Astrocyte (in vitro differentiated cells and primary cell): ENCODE measurements around the gene DOK5. TPM values are rescaled to one million over a fixed set of nuclear protein-coding genes. Genes with fewer than 3 reads are reported as not detected.

Experiments
- DNase-seq: peaks from one replicate; pipeline ENCODE4 v3.0.0-alpha.2; 2010; ENCODE audit warnings: low read depth
- FAIRE-seq: peaks from 2 replicates; lab custom pipeline; 2011; peaks lifted over from hg19 to GRCh38; lab: Jason Lieb, UNC
- H2AFZ ChIP-seq: 2 replicates; pipeline ENCODE4 v1.6.0; 2012; ENCODE audit warnings: low read depth, low read length, inconsistent platforms
- H3K27ac ChIP-seq: 2 replicates; pipeline ENCODE4 v1.5.1; 2011; ENCODE audit warnings: low read depth, low read length, inconsistent platforms
- H3K27me3 ChIP-seq: 2 replicates; pipeline ENCODE4 v1.6.0; 2011; ENCODE audit warnings: low read length, inconsistent platforms; ENCODE audit not compliant: insufficient read depth
- H3K36me3 ChIP-seq: 2 replicates; pipeline ENCODE4 v1.5.1; 2011; ENCODE audit warnings: low read length, inconsistent platforms; ENCODE audit not compliant: insufficient read depth
- H3K4me1 ChIP-seq: 2 replicates; pipeline ENCODE4 v1.5.1; 2011; ENCODE audit warnings: low read length, inconsistent platforms; ENCODE audit not compliant: insufficient read depth
- H3K4me2 ChIP-seq: 2 replicates; pipeline ENCODE4 v1.6.0; 2012; ENCODE audit warnings: low read length, inconsistent platforms
- H3K4me3 ChIP-seq: 2 replicates; pipeline ENCODE4 v1.5.1; 2011; ENCODE audit warnings: low read depth, mild to moderate bottlenecking, low read length, inconsistent platforms; ENCODE audit not compliant: insufficient read depth
- H3K79me2 ChIP-seq: 2 replicates; pipeline ENCODE4 v1.6.0; 2012; ENCODE audit warnings: mild to moderate bottlenecking, low read length, inconsistent platforms; ENCODE audit not compliant: insufficient read depth
- H3K9ac ChIP-seq: 2 replicates; pipeline ENCODE4 v1.6.0; 2012; ENCODE audit warnings: mild to moderate bottlenecking, low read length, inconsistent platforms
- H3K9me3 ChIP-seq: 2 replicates; pipeline ENCODE4 v1.5.1; 2012; ENCODE audit warnings: low read depth, mild to moderate bottlenecking, low read length, inconsistent platforms; ENCODE audit not compliant: insufficient read depth
- H4K20me1 ChIP-seq: 2 replicates; pipeline ENCODE4 v1.6.0; 2012; ENCODE audit warnings: low read length, inconsistent platforms; ENCODE audit not compliant: insufficient read depth
- H3K27ac Mint-ChIP-seq: one replicate; pipeline ENCODE4 v1.8.0; 2021; ENCODE audit warnings: mild to moderate bottlenecking, mixed read lengths; ENCODE audit not compliant: unreplicated experiment
- H3K27me3 Mint-ChIP-seq: one replicate; pipeline ENCODE4 v1.8.0; 2021; ENCODE audit warnings: low read depth, mixed read lengths; ENCODE audit not compliant: unreplicated experiment
- H3K36me3 Mint-ChIP-seq: one replicate; pipeline ENCODE4 v1.8.0; 2021; ENCODE audit warnings: low read depth, mixed read lengths; ENCODE audit not compliant: unreplicated experiment
- H3K4me1 Mint-ChIP-seq: one replicate; pipeline ENCODE4 v1.8.0; 2021; ENCODE audit warnings: low read depth, mixed read lengths; ENCODE audit not compliant: unreplicated experiment
- H3K4me3 Mint-ChIP-seq: one replicate; pipeline ENCODE4 v1.8.0; 2021; ENCODE audit warnings: mild to moderate bottlenecking, moderate library complexity, mixed read lengths; ENCODE audit not compliant: unreplicated experiment
- H3K9me3 Mint-ChIP-seq: one replicate; pipeline ENCODE4 v1.8.0; 2021; ENCODE audit warnings: mild to moderate bottlenecking, mixed read lengths; ENCODE audit not compliant: unreplicated experiment
- CTCF ChIP-seq: IDR thresholded peaks from 2 replicates; pipeline ENCODE4 v1.5.1; 2011; ENCODE audit warnings: low read depth, mild to moderate bottlenecking, inconsistent platforms, low read length, moderate library complexity; ENCODE audit not compliant: insufficient read depth
- EZH2 ChIP-seq: IDR thresholded peaks from 2 replicates; pipeline ENCODE4 v1.6.1; 2012; ENCODE audit warnings: mild to moderate bottlenecking, low read length, inconsistent platforms; ENCODE audit not compliant: insufficient read depth
- total RNA-seq: library from RNA; stranded (reverse); gene quantifications from 2 replicates; pipeline ENCODE4 v1.2.1, GENCODE V29; 2021

Gene DOK5
- total RNA-seq, 1 donor from 2014 or later, result 1.2 TPM

DNA sequence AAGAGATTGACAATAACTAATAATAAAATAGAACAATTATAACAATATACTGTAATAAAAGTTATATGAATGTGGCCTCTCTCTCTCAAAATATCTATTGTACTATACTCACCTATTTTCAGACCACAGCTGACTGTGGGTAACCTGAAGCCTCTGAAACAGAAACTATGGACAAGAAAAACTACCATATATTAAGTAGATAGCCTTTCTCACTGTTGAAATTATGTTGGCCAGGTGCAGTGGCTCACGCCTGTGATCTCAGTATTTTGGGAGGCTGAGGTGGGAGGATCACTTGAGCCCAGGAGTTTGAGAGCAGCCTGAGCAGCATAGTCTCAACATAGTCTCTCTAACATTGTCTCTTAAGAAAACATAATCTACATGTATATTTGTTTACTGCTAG is 89.9 kb downstream of the DOK5 start:
- FAIRE-seq, result no peak

DNA sequence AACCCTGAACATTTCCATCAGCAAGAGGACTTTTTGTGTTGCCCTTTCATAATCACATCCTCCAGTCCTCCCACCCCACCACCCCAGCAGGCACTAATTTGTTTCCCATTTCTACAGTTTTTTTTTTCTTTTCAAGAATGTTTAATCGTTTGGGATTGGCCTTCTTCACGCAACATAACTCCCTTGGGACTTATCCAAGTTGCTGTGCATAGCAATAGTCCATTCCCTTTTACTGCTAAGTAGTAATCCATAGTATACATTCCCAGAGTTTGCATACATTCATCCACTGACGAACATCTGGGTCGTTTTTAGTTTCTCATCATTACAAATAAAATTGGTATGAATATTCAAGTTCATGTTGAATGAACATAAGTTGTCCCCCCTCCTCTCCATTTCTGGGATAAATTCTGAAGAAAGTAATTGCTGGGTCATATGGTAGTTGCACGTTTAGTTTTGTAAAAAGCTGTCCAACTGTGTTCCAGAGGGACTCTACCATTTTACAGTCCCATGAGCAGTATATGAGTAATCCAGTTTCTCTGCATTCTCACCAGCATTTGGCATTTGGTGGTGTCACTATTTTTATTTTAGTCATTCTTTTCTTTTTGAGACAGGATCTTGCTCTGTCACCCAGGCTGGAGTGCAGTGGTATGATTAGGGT is 90.8 kb downstream of the DOK5 start:
- no peak for TF ChIP-seq CTCF
- TF ChIP-seq EZH2, result no peak
- H3K9me3 ChIP-seq, result no peaks in the 10 kb centered on the region
- H3K4me3 Mint-ChIP-seq, result no peak overlapping the region
- H3K9me3 Mint-ChIP-seq, result no peaks in the 10 kb centered on the region
- no peaks in the 10 kb centered on the region for H3K27me3 ChIP-seq
- no peak overlapping the region for H3K9ac ChIP-seq
- no peak overlapping the region for H3K27ac ChIP-seq
- DNase-seq (no peak), FAIRE-seq (peak; percentile 9)
- no peaks in the 10 kb centered on the region for H3K4me1 Mint-ChIP-seq
- no peaks in the 10 kb centered on the region for H3K36me3 Mint-ChIP-seq
- no peaks in the 10 kb centered on the region for H4K20me1 ChIP-seq
- H3K27ac Mint-ChIP-seq, result no peak overlapping the region
- H3K36me3 ChIP-seq, result no peaks in the 10 kb centered on the region
- no peak overlapping the region for H3K4me3 ChIP-seq
- H3K79me2 ChIP-seq, result no peaks in the 10 kb centered on the region
- H2AFZ ChIP-seq, result no peak overlapping the region
- H3K4me2 ChIP-seq, result no peak overlapping the region
- H3K27me3 Mint-ChIP-seq, result no peaks in the 10 kb centered on the region
- no peaks in the 10 kb centered on the region for H3K4me1 ChIP-seq

More for the DNA sequence above, 89.9 kb downstream of the DOK5 start:
- Histone ChIP-seq H3K4me1 (no peaks in the 10 kb centered on the region), H3K36me3 (no peaks in the 10 kb centered on the region), H3K9me3 (no peaks in the 10 kb centered on the region), H3K27ac (no peak overlapping the region), H2AFZ (no peak overlapping the region), H3K4me3 (no peak overlapping the region), H3K79me2 (no peaks in the 10 kb centered on the region), H3K27me3 (no peaks in the 10 kb centered on the region), H4K20me1 (no peaks in the 10 kb centered on the region), H3K9ac (no peak overlapping the region), H3K4me2 (no peak overlapping the region)
- H3K27me3 Mint-ChIP-seq, result no peaks in the 10 kb centered on the region
- no peak overlapping the region for H3K27ac Mint-ChIP-seq
- DNase-seq, result no peak
- TF ChIP-seq CTCF (no peak), EZH2 (no peak)
- no peaks in the 10 kb centered on the region for H3K4me1 Mint-ChIP-seq
- no peaks in the 10 kb centered on the region for H3K36me3 Mint-ChIP-seq
- H3K4me3 Mint-ChIP-seq, result no peak overlapping the region
- no peaks in the 10 kb centered on the region for H3K9me3 Mint-ChIP-seq

DNA sequence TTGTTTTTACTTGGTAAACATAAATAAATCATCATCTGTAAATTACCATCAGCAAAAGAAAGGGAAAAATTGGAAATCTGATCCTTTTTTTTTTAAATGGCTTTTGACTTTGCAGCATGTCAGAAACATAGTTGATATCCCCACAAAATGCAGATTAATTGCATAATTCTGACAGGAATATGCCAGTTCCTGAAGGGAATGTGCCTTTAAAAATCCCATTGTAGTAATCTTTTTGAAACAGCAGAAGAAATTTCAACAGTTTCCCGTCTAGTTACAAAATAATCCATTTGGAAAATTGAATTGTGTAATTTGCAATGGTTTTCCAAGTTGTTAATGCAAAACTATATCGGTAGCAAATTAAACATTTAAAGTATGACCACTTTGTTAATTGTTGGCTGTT is 95.2 kb downstream of the DOK5 start:
- no peaks in the 10 kb centered on the region for H3K9me3 ChIP-seq
- Mint-ChIP-seq H3K9me3 (no peaks in the 10 kb centered on the region), H3K27me3 (no peaks in the 10 kb centered on the region), H3K4me3 (no peak overlapping the region), H3K4me1 (no peaks in the 10 kb centered on the region), H3K27ac (no peak overlapping the region), H3K36me3 (no peaks in the 10 kb centered on the region)
- H3K79me2 ChIP-seq, result no peaks in the 10 kb centered on the region
- H2AFZ ChIP-seq, result no peak overlapping the region
- no peaks in the 10 kb centered on the region for H3K4me1 ChIP-seq
- FAIRE-seq, result no peak
- H4K20me1 ChIP-seq, result no peaks in the 10 kb centered on the region
- TF ChIP-seq CTCF (no peak), EZH2 (no peak)
- no peak overlapping the region for H3K9ac ChIP-seq
- H3K4me2 ChIP-seq, result no peak overlapping the region
- H3K4me3 ChIP-seq, result no peak overlapping the region
- DNase-seq, result no peak
- H3K27me3 ChIP-seq, result no peaks in the 10 kb centered on the region
- no peak overlapping the region for H3K27ac ChIP-seq
- H3K36me3 ChIP-seq, result no peaks in the 10 kb centered on the region
